Measurements from ENCODE around the gene PCAT7.
"Not testable (repeated sequence)": the region's sequence is repeated elsewhere in the genome, so short reads cannot be mapped to it uniquely, and the experiment has no call there.

Gene PCAT7

DNA sequence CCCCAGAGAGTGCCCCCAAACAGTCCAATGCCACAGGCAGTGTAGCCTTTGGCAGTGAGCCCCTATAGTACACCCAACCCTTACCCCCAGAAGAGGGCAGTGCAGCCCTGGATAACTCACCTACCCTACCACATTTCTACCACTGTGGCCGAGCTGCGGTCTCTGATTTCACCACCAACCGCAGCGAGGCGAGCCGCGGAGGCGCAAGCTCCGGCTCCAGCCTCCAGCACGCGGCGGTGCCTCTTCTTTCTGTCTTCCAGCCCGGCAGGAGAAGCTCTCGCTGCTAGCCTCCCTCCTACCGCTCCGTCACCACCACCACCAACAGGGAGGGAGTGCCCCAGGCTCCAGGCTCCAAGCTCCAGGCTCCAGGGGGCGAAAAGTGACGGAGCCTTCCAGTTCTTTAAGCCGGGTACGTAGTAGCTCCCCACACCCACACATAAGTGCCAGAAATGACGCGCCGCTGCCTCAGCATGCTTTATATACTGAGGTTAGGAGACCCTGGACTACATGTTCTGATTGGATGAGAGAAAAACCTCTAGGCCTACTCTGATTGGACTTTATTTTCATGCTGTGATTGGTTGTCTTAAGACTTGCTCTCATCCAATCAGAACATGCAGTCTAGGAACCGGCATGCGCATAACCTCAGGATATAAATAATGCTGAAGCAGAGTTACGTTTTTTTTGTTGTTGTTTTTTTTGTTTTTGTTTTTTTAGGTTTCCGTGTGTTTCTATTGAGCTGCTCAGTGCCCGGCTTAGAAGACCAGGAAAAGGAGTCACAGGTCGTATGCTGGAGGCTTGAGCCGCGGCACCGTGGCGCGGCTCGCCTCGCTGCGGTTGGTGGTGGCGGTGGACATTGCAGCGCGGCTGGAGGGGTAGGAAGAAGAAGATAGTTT, at the start of gene PCAT7:
Gene PCAT7 (plus strand): TSS at position 645 of the 893 bp plus-strand sequence.
- DNase-seq (ENCODE audit: low read depth), result peak; percentile 31

DNA sequence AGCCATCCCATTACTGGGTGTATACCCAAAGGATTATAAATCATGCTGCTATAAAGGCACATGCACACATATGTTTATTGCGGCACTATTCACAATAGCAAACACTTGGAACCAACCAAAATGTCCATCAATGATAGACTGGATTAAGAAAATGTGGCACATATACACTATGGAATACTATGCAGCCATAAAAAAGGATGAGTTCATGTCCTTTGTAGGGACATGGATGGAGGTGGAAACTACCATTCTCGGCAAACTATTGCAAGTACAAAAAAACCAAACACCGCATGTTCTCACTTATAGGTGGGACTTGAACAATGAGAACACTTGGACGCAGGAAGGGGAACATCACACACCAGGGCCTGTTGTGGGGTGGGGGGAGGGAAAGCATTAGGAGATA, 48.5 kb upstream of the PCAT7 start:
- not testable (repeated sequence) for DNase-seq (ENCODE audit: low read depth)

DNA sequence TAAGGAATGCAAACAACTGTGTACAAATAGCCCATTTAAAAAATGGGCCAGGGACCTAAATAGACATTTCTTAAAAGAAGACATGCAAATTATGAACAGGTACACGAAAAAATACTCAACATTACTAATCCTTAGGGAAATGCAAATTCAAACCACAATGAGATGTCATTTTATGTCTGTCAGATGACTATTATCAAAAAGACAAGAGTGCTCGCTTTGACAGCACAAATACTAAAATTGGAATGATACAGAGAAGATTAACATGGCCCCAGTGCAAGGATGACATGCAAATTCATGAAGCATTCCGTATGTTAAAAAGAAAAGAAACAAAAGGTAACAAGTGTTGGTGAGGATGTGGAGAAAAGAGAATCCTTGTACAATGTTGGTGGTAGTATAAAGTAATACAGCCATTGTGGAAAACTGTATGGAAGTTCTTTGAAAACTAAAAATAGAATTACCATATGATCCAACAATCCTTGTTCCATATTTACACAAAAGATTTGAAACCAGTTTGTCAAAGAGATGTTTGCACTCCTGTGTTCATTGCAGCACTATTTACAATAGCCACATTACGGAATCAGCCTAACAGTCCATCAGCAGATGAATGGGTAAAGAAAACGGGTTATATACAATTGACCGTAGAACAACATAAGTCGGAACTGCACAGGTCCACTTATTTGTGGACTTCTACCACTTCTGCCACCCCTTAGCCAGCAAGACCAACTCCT, 47.2 kb upstream of the PCAT7 start:
- DNase-seq (ENCODE audit: low read depth), result no peak

DNA sequence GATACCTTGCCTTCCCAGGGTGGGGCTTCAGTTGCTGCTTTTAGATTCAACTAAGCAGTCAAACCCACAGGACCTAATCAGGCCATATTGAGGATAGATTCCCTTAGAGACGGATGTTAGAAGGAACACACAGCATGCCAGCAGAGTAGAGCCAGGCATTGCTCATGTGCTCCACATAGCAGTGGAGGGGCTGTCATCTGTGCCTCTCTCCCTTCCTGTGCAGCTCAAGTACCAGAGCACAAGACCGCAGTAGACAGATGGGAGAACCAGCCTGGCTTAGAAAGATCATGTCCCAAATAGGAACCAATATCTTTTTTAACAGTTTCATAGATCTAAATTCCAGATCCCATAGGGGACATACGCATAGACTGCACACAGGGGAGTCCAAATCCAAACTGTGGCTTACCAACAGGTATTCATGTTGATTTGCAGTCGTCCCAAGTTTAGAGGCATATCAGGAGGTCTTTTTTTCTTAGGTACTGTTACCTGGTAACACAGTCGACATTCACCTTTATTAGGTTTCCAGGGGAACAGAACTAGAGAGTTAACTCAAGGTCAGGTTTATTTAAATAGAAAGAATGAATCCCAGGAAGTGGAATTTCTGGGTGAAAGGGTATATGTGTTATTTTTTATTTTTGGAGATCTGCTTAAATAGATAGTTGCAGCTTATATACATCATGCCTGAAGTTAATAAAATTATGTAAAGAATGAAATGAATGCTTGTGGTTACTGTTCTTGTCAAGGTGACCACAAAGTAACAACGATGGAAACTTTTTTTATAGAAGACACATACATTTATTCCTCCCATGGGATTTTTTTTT, 43.5 kb upstream of the PCAT7 start:
- no peak for DNase-seq (ENCODE audit: low read depth)

DNA sequence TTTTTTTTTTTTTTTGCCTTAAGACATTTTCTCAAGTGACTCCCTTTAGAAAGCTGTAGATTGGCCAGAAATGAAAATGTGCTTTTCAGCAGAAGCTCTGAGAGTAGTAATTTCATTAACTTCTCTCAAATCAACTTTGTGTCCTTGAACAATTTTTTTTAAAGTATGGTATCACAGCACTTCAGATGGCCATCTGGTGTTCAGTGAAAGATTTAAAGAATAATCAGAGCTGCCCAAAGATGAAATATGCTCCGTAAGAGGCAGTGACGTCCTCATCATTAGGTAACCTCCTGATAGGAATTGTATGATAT, 43.0 kb upstream of the PCAT7 start:
- no peak for DNase-seq (ENCODE audit: low read depth)

DNA sequence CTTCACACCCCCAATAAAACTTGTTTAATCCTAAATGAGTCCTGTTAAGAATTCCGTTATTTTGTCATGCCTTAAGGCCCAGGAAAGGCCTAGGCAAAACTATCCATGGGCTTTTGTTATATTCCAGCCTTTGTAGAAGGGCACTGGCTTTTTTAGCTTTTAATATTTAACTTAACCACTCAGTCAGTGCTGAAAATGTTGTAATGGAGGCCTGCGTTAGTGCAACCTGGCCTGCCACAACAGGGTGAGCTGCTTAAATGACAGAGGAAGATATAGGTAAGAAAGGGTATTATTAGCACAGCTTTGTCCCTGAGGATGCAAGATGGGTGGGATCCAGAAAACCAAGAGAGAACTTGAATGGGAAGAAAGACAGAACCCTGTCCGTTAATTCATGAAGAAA, 40.2 kb upstream of the PCAT7 start:
- no peak for DNase-seq (ENCODE audit: low read depth)

DNA sequence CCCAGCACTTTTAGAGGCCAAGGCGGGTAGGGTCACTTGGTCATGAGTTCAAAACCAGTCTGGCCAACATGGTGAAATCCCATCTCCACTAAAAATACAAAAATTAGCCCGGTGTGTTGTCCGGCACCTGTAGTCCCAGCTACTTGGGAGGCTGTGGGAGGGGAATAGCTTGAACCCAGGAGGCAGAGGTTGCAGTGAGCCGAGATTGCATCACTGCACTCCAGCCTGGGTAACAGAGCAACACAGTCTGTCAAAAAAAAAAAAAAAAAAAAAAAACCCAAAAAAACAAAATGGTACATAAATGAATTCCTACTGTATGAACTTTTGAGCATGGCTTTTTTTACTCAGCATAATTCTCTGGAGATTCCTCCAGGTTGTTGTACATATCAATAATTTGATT, 37.6 kb upstream of the PCAT7 start:
- no peak for DNase-seq (ENCODE audit: low read depth)

DNA sequence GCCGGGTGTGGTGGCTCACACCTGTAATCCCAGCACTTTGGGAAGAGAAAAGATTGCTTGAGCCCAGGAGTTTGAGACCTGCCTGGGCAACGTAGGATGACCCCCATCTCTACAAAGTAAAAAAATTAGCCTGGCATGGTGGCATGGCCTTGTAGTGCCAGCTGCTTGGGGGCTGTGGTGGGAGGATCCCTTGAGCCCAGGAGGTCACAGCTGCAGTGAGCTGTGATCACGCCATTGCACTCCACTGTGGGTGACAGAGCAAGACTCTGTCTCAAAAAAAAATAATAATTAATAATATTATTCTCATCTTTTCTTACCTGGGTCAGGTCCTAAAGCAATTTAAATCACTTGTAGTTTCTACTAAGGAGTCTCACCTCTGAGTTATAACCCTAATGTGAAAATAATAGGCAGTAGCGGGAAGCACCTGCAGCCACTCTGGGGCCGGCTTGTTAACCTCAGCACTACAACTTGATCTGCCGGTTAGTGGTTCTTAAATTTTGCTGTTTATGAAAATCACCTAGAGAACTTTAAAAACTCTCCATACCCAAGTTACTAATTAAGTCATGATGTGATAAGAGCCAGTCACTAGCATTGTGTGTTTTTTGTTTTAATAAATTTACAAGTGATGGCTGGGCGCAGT, 29.4 kb upstream of the PCAT7 start:
- no peak for DNase-seq (ENCODE audit: low read depth)

DNA sequence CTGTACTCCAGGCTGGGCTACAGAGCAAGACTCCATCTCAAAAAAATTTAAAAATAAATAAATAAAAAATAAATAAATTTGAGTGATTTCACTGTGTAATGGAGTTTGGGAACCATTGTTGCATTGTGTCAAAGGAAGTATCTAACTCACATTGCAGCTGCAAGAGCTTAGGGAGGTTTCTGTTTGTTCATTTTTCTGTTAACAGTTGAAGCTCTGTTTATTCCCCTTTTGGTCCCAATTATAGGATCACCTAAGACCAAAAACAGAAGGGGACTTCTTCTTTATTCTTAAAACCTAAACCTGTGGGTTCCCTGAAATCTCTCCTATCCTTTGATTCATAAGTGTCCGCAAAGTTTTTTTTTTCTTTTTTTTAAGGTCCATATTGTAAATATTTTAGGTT, 28.6 kb upstream of the PCAT7 start:
- no peak for DNase-seq (ENCODE audit: low read depth)

DNA sequence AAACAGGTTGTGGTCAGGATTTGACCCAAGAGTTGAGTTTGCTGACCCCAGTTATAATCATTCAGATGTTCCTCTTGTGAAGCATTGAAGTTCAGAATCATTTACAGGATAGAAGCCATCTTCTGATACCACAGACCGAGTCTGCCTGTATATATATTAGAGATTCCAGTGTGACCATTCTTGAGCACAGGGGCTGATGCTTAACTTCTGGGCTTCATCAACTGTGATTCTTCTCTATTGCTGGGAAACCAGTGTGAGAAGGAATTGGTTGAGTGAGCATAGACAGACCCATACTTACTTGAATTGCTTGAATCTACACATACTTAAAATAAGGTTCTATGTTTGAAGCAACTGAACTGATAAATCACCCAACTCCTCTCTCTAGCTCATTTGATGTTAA, 27.9 kb upstream of the PCAT7 start:
- no peak for DNase-seq (ENCODE audit: low read depth)

DNA sequence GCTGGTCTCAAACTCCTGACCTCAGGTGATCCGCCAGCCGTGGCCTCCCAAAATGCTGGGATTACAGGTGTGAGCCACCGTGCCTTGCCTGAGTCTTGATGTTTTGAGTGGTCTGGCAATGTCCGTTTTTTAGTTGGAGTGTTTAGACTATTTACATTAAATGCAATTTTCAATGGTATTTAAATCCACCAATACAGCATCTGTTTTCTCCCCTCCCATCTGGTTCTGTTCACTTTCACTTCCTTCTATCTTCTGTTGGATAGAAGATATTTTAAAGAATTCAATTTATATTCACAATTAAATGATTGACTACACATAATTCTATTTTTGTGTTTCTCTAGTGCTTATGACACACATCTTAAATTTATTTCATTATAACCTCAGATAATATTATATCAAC, 26.0 kb upstream of the PCAT7 start:
- DNase-seq (ENCODE audit: low read depth), result no peak

DNA sequence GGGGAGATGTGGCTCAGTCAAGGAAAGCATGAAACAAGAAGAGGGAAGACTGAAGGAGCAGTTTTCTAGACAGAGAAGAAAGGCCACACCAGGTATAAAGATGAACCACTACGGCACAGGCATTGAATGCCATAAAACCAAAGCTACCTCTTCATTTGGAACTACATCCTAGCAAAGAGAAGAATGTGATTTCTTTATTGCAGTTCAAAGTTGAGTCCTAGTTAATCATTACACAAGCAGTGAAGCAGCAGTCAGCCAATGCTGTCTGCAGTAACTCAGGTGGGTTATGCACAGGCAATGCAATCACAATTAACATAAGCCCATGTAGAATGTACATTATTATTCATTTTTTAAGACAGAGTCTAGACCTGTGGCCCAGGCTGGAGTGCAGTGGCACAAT, 21.7 kb upstream of the PCAT7 start:
- DNase-seq (ENCODE audit: low read depth), result no peak

DNA sequence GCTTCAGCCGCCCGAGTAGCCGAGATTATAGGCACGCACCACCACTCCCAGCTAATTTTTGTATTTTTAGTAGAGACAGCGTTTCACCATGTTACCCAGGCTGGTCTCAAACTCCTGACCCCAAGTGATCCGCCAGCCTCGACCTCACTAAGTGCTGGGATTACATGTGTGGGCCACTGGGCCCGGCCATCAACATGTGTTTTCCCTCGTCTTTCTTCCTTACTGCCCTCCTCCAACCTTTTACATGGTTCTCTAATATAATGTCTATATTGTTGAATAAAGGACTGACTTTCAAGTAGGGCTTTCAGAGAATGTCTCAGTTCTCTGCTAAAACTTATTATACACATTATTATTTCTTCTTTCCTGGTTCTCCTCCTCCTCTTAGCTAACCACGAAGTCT, 21.3 kb upstream of the PCAT7 start:
- no peak for DNase-seq (ENCODE audit: low read depth)

DNA sequence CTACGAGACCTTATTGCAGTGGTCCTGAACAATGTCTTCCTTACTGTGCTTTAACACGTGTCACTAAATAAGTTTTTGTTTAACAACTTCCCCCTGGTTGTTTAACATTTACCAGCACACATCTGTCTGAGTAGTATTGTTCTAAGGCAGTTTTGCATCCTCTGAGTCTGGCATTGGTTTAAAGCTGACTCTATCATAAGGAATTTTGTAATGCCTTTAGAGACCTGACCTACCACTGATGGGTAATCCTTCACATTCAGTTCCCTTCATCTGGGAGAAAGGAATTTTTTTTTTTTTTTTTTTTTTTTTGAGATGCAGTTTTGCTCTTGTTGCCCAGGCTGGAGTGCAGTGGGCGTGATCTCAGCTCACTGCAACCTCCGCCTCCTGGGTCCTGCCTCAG, 20.0 kb upstream of the PCAT7 start:
- DNase-seq (ENCODE audit: low read depth), result no peak

DNA sequence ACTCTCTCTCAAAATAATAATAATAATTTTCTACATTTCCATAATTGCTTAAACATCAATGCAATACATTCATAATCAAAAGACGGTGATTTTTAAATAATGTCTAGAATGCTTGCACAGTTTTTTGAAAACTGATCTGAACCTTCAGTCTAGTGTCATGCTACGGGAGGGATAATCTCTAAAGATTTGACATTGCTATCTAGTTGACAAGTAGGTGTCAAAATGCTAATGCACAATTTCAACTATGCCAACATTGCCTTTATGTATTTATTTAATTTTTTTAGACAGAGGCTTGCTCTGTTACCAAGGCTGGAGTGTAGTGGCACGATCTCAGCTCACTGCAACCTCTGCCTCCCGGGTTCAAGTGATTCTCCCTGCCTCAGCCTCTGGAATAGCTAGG, 16.0 kb upstream of the PCAT7 start:
- no peak for DNase-seq (ENCODE audit: low read depth)

DNA sequence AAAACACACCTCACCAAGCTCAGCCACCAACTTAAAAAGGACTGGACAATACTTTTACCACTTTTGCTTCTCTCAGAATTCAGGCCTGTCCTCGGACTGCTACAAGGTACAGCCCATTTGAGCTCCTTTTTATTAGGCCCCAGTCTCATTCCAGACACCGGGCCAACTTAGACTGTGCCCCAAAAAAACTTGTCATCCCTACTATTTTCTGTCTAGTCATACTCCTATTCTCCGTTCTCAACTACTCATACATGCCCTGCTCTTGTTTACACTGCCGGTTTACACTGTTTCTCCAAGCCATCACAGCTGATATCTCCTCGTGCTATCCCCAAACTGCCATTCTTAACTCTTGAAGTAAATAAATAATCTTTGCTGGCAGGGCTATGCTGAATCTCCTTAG, 10.5 kb upstream of the PCAT7 start:
- DNase-seq (ENCODE audit: low read depth), result not testable (repeated sequence)

DNA sequence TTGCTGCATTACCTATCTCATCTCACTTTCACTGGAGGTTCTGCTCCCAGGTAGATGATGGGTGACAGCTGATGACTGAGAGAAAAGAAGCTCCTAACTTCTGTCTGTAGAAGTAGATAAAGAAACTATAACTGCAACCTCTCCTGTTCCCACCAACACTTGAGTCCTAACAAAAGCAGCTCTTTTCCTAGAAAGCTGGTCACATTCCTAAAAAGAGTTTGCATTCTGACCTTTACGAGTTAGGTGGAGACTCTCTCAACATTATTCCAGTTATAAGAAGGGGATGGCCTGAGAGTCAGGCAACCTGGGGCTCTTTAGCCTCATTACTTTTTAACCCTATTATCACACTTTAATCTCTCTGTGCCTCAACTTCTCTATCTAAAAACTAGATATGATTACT, 8.9 kb upstream of the PCAT7 start:
- DNase-seq (ENCODE audit: low read depth), result no peak

DNA sequence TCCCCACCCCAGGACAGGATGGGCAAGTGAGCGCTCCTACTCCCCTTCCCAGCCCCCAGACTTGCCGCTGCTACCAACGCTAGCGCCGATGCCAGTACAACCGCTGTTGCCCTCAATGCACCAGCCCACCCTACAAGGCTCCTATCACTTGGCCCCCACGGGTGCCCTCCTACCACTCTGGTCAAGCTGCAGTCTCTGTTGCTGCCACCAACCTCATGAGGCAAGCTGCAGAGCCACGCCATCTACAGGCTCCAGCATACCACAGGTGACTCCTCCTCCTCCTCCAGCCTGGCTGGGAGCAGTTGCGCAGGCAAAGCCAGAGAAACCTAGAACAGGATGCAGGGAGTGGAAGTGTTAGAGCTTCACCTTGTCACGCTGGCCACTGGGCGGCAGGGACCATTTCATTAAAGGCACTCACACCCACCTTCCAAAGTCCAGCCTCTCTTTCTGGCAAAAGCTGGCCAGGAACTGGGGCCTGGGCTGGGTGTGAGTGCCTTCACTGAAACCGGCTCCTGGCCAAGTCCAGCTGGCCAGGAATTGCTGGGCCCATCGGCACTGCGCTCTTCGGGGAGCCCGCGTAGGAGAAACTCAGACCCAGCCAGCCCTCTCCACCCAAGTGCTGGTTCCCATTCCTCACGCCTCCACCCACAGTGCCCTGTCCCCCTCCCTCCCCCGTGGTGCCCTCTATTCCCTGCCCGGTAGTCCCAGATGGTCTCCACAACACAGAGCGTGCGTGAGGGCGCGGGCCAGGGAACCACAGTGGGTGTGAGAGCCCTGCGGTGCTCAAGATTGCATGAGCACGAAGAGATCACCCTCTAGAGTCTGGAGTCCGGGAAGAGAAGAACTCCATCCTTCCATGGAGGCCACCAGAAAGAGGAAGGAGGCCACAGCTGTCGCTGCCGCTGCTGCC, 1.6 kb upstream of the PCAT7 start:
- DNase-seq (ENCODE audit: low read depth), result no peak

DNA sequence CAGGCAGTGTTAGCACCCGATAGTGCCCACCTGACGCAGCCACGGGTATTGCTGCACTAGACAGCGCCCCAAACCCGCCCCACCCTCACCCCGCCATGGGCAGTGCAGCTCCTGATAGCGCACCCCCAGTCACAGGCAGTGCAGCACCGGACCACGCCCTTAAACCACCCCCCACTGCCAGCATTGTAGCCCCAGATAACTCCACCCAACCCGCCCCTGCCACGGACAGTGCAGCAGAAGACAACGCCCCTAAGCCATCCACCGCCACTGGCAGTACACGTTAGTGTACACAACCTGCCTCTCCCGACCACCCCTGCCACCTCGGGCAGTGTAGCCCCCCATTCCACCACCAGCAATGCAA, 825 bp upstream of the PCAT7 start:
- DNase-seq (ENCODE audit: low read depth), result no peak

DNA sequence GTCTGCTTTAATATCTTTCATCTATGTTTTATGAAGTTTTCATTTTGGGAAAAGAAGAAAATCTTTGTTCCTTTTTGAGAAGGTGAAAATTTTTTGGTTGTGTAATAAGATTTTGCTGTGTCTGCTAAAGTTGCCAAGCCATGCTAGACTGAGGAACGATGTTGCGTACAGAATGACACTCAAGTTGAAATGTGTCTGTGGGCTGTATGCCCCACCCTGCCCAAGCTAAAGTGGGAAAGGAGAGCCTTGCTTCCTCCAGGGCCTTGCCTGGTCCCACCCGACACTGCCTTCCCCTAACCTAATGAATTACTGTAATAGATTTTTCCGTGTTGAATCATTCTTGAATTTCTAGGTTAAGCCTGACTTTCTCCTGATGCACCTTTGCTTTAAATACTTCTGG, 2.5 kb downstream of the PCAT7 start:
- DNase-seq (ENCODE audit: low read depth), result no peak

DNA sequence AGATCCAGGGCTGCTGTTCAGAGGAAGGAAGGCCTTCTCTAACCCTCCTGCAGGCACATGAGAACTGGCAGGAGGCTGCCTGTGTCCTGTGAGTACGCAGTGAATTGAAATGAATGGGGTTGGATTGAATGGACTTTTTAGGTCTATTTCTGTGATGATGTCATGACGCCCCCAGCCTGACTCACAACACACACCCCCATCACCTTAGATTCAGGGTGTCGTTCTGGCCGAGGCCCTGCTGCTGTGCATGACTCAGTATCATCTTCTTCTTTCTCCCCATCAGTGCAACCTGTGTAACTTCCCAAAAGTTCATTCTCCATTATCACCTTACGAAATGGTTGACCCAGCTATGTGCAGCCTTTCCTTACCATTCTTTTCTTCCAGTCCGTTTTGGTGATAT, 5.4 kb downstream of the PCAT7 start:
- DNase-seq (ENCODE audit: low read depth), result no peak
